ENCODE data around the gene UBTD1.

UBTD1 gene

DNA sequence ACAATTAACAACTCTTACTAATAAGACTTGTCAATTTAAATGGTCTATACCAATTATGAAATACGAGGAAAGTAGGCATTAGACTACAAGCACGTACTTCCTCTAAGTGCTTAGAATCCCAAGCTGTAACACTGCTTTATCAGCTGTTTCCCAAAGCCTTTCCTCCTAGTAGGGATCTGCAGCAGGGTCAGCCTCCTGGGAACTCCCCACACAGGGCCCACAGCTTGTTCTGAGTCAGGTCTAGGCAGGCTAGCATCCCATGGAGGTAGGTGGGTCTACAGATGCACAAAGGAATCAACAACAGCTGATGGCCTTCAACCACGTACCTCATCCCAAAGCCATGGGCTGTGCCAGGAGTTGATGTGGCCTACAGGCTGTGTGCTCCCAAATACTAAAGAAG lies 15.2 kb upstream of the UBTD1 start:
- DNase-seq (ENCODE audit: low read depth), result no peak

DNA sequence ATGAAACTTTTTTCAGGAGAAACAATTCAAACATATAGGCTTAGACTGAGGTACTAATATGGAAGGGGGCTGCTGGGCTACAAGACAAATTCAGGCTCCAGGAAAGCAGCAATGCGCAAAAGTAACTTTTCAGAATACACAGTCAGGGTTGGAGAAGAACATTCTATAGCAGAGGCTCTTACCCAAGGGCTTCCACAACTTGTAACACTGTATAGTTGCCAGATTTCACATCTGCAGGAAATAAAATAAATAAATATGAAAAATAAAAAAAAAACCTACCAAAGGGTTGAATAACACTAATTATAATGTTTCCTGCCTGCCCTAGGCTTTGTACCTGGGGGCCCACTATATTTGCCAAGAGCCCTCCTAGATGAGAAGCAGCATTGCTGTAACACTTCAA lies 14.8 kb upstream of the UBTD1 start:
- no peak for DNase-seq (ENCODE audit: low read depth)

DNA sequence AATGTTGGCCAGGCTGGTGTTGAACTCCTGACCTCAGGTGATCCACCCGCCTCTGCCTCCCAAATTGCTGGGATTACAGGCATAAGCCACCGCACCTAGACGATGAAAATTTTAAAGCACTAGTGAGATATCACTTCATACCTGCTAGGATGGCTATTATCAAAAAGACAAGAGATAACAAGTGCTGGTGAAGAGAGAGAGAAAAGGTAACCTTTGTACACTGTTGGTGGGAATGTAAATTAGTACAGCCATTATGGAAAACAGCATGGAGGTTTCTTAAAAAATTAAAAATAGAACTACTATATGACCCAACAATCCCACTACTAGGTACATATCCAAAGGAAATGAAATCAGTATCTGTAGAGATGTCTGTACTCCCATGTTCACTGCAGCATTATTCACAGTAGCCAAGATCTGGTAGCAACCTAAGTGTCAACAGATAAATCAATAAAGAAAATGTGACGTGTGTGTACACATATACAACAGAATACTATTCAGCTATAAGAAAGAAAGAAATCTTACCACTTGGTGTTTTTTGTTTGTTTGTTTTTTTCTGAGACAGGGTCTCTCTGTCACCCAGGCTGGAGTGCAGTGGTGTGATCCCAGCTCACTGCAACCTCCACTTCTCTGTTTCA lies 13.0 kb upstream of the UBTD1 start:
- no peak for DNase-seq (ENCODE audit: low read depth)

DNA sequence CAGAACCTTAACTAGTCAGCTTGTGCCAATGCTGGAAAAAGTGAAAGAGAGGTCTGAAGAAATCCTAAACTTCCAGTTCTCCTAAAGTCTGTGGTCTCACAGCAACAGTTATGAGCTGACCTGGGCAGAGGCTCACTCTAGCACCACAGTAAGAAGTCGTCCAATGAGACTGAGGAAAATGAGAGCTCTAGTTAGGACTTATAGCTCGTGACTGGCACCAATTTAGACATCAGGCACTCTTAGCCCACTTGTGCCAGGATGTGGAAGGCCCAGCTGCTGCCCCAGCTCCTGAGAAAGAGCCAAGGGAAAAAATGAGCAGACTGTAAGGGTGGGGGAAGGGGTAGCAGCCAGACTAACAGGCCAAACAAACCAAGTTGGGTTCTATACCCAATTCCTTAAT lies 8.1 kb upstream of the UBTD1 start:
- no peak for DNase-seq (ENCODE audit: low read depth)

DNA sequence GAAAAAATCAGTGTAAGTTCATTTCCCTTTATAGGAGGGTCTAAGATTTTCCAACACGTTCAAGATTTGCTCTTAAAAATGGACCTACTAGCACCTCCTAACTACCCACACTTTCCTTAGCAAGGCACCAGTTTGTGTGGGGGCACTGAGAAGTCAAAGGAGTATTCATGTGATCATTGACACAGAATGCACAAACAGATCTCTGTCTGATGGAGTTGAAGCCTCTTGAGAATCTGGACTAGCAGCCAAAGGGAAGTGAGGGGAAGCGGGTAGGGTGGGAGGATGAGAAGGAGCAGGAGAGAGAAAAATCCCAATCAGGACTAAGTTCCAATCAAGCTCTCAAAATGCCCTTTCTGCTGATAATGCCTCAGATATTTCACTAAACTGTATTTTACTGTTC lies 4.6 kb upstream of the UBTD1 start:
- no peak for DNase-seq (ENCODE audit: low read depth)

DNA sequence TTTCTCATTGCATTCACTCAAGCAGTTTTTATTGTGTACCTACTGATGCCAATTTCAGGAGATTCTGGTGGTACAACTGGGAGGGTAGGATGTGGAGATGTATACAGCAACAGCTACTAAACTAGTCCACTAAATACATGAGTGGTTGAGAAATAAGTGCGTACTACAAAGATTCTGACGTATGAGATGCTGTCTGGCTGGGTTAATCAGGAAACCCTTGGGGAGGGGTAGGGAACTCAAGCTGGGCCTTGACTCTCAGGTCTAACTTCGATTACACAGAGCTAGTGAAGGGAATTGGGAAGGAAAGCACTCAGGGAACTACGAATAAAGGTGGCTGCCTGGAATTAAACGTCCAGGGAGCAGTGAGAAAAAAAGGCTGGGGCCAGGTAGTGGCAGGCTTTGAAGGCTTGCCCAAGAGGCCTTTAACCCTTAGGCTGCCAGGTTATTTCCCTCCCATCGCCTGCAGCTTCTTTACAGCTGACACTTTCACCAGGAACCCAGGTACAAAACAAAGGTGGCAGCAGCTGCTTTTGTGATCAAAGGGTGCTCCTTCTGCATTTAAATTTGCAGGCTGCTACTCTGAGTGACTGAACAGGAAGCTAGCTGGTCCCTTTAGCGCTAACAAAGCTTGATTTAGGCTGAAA lies 3.7 kb upstream of the UBTD1 start:
- no peak for DNase-seq (ENCODE audit: low read depth)

DNA sequence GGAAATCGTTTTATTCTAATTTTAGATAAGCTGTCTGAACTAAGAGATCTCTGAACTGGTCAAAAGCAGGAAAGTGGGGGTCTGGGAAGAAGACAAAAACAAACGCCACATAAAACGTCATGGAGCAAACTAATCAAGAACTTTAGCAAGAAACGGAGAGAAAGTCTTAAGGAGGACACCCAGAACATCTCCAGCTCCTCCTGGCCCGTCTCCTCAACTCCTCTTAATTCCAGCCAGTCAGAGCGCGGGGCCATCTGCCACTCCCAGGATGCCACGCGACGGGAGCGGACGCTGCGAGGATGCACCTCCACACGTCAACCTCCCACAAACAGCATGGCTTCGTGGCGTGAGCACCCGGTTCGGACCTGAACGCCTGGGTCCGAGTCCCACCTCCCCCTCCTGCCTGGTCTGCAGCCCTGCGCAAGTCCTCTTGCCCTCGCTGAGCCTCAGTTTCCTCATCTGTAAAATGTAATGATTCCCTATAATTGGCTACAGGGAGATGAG lies 1.1 kb upstream of the UBTD1 start:
- DNase-seq (ENCODE audit: low read depth), result peak; percentile 56

DNA sequence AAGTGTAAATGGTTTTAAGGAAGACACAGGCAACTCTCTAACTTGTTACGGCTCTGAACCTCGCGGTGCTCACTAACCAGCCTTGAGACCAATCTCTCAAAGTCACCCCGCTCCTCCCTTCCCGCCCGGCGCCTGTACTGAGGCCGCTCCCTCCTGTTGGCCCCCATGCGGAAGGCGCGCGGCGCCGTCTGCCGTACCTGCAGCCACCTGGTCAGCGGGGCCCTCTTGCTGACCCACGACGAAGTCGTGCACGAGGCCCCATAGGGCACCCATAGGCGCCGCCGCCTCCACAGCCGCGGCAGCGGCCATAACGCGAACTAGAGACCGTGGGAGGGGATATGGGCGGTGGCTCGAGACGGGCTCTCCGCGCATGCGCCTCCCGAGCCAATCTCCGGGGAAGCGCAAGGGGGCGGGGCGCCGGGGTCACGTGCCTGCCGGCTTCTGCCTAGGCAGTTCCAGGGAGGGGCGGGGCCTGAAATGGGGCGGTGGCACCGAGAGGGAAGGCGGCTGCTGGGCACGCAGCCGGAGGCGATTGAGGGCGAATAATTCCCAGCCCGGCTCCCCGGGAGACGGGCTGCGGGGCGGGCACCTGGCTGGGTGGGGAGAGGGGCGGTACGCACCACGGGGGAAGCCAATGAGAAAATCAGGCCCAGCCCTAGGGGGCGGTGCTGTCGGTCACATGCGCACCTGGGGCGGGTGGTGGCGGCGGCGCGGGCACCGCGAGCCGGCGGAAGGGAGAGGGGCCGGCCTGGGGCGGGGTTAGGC lies 466 bp upstream of the UBTD1 start, which contains the start of gene MMS19:
TSS of gene MMS19 (minus strand) at position 347 of the 765 bp plus-strand sequence. CDS start at position 309, 38 bp downstream.
- DNase-seq (ENCODE audit: low read depth), result peak; percentile 99

DNA sequence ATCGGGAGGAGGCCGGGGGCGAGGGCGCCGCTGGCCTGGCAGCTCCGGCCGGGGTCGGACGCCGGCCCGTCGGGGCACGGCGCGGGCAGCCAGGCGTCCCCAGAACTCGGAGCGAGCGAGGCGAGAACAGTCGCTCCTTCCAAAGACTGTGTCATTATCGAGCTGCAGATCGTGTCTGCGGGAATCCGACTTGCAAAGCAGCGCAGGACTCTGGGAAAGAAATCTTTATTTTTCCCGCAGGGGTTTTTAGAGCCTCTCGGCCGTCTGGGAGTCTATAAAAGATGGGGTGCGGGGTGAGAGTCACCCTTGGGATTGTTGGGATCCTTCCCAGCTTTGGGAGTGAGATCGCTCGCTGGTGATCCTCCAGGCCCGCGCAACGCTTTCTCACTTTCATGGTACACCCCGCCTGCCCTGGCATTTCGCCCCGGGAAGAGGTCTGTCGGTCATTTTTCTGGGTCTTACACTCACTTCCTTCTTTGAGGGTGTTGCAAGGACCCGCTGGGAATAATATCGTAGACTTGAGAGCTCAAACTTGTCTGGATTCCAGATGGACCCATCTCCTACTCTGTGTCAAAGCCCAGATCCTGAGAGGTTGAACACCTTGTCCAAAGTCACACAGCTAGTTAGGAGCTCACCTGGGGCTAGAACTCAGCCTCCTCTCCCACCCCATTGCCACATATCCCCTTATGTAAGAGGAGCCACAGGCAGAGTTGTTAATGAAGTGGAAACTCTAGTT lies 1.0 kb downstream of the UBTD1 start:
- no peak for DNase-seq (ENCODE audit: low read depth)

DNA sequence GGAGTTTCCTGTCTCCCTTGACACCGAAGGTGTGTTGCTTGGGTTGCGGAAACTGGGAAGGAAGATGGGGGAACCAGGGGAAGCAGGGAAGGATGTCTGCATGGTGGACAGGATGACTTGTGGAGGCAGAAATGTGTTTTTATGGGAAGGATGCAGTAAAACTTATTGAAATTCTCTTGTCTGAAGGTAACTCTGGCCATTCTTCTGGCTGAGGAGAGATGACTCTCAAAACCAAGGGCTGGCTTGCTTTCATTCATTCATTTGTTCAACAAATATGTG lies 1.5 kb downstream of the UBTD1 start:
- DNase-seq (ENCODE audit: low read depth), result no peak

DNA sequence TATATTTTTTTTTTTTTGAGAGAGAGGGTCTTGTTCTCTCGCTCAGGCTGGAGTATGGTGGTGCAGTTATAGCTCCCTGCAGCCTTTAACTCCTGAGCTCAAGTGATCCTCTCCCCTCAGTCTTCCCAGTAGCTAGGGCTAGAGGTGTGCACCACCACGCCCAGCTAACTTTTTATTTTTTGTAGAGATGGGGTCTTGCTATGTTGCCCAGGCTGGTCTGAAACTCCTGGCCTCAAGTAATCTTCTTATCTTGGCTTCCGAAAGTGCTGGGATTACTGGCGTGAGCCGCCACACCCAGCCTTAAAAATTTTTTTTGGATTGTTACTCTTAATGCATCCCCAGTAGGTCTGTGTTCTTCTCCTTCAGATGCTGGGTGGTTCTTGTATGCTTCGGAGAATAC lies 4.2 kb downstream of the UBTD1 start:
- no peak for DNase-seq (ENCODE audit: low read depth)

DNA sequence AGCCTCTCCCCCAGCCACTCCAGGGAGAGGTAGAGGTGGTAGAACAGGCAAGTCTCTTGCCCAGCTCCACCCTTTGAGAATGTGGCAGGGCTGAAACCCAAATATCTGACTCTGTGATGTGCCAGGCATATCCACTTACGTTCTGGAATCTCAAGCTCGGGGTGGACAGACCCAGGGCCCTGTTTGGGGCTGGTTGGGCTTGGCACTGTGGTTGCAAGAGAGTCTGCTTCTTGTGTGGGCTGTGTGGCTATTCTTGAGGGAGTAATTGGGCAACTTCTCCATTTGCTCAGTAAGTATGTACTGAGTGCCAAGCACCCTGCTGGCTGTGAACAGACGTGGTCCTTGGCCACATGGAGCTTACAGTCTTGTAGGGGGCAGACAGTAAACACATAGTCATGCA lies 4.7 kb downstream of the UBTD1 start:
- no peak for DNase-seq (ENCODE audit: low read depth)

DNA sequence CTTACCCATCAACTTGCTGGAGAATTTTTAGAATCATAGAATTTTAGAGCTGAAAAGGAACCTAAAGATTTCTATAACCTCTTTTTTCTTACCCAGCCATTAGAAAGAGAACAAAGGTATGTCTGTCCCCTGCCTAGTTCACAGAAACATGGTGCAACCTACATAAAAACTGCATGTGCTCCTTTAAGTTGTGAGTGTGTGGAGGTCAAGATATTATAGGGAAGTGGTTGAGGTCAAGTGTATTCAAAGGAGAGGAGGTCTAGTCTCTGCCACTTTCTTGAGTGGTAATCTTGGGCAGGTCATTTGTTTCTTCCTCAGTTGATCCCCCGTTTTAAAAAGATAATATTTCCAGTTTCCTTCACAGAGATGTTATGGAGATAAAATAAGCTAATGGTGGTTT lies 6.4 kb downstream of the UBTD1 start:
- no peak for DNase-seq (ENCODE audit: low read depth)

DNA sequence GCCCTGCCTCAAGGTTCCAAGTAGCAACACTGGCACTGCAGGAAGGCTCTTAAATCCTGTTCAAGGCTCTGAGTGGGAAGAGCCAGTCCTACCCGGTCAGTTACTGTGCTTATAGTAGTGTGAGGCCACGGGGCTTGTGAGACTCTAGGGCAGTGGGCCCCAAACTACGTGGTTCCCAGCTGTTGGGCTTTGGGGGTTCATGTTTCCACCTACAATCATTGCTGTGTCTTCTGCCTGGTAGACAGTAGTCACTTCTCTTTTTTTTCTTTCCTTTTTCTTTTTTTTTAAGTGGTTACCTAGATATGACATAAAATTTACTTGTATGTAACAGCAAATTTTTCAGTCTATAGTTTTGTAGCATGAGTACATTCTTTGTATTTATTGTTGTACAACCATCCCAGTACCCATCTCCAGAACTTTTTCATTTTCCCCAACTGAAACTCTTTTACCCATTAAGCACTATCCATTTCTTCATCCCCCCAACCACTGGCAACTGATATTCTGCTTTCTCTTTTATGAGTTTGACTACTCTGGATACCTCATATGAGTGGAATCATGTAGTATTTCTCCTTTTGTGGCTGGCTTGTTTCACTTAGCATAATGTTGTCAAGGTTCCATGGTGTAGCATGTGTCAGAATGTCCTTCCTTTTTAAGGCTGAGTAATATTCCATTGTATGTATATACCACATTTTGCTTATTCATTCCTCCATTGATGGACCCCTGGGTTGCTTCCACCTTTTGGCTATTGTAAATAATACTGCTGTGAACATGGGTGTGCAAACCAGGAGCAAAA lies 7.7 kb downstream of the UBTD1 start:
- no peak for DNase-seq (ENCODE audit: low read depth)

DNA sequence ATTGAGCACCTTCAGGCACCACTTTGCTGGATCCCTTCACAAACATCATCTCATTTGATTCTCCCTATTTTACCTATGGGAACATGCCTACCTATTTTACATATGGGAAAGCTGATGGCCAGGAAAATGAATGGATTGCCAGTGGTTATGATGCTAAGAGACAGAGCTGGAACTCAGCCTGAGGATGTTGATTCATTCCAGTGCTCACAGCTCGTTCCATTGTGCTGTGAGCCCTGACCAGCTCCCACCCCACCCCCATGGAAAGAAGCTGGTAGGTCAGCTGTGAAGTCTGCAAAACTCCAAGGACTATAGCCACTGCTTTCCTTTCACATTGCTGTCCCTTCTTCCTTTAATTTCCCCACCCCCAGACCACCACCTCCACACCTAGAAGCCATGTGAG lies 9.6 kb downstream of the UBTD1 start:
- DNase-seq (ENCODE audit: low read depth), result no peak

DNA sequence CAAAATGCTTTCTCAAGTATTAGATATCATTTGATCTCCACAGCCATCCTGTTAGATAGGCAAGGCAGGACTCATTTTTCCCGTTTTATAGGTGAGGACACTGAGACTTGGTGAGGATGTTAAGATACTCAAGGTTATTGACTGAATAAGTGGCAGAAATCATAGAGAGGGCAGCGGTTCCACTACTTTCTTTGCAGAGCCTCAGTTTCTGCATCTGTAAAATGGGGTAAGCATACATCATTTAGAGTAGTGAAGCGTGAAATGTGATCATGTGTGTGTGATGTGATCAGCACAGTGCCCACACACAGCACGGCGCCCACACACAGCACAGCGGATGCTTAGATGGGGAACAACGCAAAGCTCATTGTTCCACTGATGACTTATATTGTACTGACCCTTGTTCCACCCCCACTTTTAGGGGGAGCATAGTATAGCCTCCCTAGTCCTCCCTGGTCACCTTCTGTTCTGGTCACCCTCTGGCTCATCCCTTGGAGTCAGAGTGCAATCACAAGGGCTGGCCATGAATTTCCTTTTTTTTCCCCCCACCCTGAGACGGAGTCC lies 10.5 kb downstream of the UBTD1 start:
- no peak for DNase-seq (ENCODE audit: low read depth)

DNA sequence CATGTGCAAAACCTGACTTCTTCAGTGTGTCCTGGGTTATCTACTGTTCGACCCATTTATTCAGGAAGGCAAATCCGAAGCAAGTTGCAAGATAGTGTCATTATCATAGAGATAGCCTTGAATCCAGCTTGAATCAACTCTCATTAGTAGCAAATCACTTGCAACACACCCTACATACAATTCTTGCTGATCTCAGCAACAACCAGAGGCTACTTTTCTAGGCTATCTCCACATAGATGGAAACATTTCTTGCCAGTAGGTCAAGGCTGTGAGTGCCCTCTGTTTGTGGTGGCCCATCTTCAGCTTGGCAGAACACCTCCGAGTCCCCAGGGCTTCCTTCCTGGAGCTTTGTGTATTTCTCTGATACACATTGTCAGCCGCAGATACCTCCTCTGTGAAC lies 12.0 kb downstream of the UBTD1 start:
- no peak for DNase-seq (ENCODE audit: low read depth)

DNA sequence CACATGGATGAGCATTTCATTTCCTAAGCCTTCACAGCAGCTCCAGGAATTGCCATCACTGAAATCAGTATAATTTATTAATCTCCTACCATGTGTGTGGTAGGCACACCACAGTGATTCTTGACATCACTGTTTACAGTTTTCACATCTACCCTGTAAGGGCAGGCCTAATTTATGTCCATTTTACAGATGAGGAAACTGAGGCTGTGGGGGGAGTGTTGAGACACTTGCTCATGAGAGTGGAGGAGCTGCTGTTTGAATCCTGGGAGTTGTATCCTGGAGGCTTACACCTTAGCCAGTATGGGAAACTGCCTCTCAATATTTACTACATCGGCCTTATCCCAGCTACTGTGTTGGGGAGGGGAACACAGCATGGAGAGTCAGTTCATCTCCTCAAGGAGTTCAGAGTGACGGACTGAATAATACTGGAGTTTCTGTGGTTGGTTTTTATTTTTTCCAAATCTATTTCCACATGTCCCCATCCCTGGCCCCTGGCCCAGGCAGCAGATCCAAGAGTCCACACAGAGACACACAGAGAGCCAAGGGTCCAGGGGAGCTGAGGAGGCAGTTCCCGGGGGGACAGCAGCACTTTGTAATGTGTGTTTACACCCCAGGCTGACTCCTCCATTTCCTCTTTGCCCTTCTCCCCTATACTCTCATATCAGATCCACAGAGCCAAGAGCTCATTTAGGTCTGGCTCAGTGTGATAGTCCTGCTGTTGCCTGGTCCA lies 13.2 kb downstream of the UBTD1 start:
- no peak for DNase-seq (ENCODE audit: low read depth)

DNA sequence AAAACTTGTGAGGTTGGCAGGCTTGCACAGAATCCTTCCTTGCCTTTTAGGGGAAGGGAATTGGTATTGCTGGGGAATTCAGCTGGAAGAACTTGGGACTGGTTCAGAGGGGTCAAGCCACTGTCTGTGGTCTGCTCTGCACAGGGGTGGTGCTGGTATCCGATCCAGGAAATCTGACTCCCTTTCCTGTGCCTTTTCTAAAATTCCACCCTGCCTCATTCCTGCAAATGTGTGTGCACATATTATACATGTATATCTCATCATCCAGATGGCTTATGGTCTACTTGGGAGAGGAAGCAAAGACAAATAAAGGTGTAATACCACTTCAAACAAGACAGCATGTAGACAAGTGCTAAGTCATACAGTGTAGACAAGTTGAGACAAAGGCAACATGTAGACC lies 14.3 kb downstream of the UBTD1 start:
- DNase-seq (ENCODE audit: low read depth), result no peak

DNA sequence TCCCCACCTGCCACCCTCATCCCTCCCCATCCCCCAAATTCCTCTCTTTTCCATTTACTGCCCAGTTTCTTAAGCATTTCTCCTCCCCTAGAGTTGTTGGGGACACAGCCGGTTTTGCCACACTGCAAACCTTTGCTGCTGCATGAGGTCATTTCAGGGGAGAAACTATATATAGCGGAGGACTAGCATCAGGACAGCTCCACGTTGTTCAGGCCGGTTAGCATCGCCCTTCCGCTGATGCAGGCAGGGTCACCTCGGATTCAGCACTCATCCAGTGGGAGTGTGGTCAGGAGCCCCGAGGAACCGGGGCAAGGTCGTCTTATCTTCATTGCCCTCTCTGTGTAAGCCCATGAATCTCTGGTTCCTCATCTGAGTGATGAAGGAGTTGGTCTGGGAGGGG lies 15.6 kb downstream of the UBTD1 start:
- DNase-seq (ENCODE audit: low read depth), result no peak
